Hematopoietic multipotent progenitor cell treated with erythropoietin and hydrocortisone succinate and interleukin-3 and kit ligand, for 17 days (in vitro differentiated cells): ENCODE results near the gene RNF26.
A peak's percentile ranks its signal among the peaks of the same experiment; 100 is the strongest.

Experiments used
- DNase-seq: peaks from one replicate; pipeline ENCODE4 v3.0.0-alpha.2; 2015; ENCODE audit warnings: low spot score

The RNF26 gene

GRCh38 chr11:119336744-119337469 is 2.6 kb downstream of the RNF26 start:
- no peak for DNase-seq

DNA sequence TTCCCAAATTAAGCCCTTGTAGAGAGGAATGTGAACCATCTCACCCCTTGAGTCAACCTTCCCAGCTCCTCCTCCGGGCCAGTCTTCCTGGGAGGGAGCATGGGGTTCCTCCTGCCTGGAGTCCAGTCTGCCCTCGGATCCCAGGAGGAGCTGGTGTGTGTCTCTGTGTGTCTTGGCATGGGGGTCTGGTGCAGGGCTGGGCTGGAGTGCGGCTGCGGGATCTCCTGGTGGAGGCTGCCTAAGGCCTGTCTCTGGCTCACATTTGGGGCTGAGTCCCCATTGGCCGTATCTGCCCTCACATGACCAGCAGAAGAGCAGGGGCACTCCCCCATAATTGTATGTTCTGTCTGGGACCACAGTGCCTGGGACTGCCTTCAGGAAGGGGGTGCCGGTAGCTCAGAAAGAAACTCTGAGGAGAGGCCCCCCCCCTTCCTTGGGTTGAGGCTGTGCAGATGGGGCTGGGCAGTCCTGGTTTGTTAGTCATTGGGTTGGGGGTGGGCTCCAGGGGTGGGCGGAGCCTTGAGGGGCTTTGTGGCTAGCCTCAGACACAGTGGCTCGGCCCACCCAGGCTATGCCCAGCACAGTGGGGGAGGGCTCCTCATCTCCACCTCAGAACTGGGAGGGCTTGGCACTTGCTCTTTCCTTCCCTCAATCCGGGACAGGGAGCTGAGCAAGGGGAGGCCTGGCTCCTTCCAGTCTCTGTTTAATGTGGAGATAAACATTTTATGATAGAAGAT is 3.4 kb downstream of the RNF26 start:
- no peak for DNase-seq

- peak; percentile 79 for DNase-seq
Measured at GRCh38 chr11:119338318-119338890, 4.1 kb downstream of the RNF26 start.

GRCh38 chr11:119338965-119339588 is 4.8 kb downstream of the RNF26 start:
- DNase-seq: no peak

GRCh38 chr11:119339589-119340334 is 5.4 kb downstream of the RNF26 start:
- DNase-seq: peak; percentile 54

DNA sequence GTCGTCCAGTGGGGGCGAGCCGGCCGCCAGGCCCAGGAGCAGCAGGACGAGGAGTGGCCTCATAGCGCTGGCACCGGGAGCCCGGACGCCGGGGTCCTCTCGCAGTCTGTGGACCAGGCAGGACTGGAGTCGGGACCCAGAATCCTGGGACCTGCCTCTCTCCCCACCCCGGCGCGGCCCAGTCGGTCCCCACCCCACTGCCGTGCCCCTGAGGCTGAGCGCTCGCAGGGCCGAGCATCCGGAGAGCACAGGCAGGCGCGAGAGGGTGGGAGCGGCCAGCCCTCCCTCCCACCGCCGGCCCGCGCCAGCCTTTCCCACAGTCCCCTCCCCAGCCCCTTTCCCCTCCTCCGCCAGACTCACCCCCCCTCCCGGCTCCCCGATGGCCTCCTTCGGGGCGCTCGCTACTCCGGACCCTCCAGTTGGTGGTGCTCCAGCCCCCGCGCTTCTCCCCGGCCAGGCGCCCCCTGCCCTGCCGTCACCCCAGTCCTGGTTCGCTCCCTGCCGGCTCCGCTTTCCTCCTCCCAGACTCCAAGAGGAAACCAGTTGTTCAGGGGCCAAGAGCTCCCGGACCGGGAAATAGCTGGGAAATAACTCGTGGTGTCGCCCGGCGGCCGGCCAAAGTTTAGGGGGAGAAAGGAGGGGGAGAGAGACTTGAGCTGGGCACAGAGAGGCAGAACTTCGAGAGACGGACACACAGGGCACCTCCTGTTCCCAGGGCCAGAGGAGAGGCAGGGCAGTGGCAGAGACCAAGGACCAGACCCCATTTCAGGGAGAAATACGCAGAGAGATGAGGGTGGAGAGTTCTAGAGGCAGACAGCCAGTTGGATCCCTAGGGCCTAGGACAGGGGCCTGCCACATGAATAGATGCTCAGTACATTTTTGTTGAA is 6.3 kb downstream of the RNF26 start, which contains the start of gene C1QTNF5:
C1QTNF5 (minus strand) TSS at position 549 of the 887 bp plus-strand sequence; CDS start at position 63, 486 bp downstream.
- DNase-seq: no peak

DNA sequence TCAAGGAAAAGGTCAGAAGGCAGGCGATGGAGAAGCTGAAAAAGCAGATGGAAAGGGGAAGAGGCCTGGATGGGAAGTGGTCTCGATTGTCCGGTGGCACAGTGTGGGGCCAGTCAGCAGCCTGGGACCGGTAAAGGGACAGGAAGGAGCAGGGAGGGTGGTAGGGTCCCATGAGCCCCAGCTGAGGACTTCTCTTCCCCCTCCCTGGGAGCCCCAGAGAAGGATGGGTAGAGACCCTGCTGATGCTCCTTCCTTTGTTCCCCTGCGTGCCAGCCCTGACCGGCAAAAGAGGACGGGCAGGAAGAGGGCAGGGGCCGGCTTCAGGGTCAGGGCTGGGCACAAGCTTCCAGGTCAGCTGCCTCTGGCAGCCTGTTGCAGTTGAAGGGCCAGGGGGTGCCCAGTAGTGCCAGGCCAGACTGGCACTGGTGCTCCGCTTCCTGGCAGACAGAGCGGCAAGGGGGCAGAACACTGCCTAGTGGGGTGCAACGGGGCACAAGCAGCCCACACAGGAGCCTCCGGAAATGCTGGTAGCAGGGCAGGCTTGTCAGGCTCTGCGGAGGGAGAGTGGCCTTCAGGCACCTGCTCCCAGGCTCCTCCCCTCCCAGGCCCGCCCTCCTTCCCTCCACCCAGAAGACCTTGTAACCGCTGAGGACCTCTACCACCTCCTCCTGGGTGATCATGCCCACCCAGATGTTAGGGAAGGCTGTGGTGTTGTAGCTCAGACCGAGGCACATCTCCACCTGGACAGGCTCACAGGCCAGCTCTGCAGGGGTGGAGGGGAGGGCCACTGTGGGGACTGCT is 7.1 kb downstream of the RNF26 start:
- no peak for DNase-seq

GRCh38 chr11:119342023-119342300 is 7.6 kb downstream of the RNF26 start:
- DNase-seq: no peak

DNA sequence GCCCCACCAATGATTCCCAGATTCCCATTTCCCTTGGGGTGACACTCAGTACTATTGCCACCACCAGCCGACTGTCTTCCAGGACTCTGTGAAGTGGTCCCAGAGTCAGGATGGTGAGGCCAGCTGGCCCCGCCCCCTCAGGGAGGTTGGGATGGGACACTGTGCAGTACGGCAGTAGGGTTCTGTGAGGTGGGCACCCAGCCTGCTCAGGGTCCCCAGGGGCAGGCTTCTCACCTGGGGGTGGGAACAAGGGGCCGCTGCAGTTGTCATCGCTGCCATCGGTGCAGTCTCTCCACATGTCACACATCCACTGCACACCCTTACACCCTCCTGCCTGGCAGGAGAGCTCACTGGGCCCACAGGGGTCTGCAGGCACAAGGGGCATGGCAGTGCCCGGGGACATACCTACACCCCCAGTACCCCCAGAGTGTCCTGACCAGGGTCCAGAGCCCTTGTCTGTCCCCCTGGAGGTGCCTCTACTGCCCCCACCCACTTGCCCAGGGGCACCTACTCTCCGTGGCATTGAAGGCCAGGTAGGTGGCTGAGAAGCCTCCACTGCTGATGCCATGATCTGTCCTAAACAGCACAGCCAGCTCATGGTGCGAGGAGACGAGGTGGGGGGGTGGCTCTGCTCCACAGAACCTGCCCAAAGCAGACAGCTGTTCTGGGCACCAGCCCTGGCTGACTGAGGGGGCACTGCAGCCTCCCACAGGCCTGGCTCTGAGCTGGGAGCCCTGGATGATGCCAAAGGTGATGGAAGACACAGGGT is 8.2 kb downstream of the RNF26 start:
- no peak for DNase-seq

GRCh38 chr11:119343726-119344125 is 9.4 kb downstream of the RNF26 start:
- DNase-seq: no peak

DNA sequence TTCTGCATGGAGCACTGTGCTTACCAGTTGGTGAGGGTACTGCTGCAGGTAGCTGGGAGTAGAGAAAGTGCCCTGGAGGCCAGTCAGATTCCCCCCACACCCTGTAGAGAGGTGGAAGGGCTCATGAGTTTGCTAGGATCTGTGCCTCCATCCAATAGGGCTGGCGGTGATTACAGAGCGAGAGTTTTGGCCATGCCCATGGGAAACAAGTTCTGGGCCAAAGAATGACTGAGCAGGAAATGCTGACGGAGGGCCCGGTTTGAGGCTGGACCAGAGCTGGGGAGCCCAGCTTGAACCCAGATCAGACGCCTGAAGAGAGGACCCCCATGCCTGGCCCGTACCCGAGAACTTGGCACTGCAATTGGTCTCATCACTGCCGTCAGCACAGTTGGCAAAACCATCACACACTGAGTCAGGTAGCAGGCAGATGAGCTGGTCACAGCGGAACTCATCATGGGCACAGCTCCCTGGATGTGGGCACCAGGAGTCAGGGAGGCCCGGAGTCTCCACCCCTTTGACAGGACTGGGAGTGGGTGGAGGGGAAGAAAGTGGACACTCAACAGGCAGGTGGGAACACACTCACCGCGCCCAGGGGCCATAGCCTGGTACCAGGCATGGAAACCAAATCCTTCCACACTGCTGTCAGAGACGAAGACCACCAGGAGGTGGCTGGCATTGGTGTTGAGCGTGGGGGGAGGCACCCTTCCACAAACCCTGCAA is 10.1 kb downstream of the RNF26 start:
- no peak for DNase-seq

GRCh38 chr11:119345685-119346084 is 11.4 kb downstream of the RNF26 start:
- DNase-seq: no peak

DNA sequence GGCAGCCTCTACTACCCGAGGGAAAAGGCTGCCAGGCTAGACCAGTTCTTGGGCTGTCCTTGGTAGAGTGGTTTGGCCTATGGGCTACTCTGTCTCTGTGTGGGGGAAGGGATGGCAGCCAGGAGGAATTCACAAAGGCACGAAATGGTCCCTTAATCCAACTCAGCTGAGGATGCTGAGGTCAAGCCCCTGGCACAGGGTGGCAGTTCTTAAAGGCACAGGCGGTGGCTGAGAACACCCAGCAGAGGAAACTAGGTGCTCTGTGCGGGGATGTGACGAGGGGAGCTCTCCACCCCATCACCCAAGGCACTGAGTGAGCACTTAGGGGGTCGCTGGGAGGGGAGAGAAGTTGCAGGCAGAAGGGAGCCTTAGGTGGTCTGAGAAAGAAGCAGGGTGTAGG is 12.3 kb downstream of the RNF26 start, which contains the start of gene MFRP:
MFRP (minus strand) TSS at position 101 of the 400 bp plus-strand sequence. CDS start 192 bp downstream, outside the sequence.
- no peak for DNase-seq

GRCh38 chr11:119347242-119347641 is 12.9 kb downstream of the RNF26 start:
- no peak for DNase-seq

GRCh38 chr11:119347940-119348605 is 13.7 kb downstream of the RNF26 start:
- no peak for DNase-seq

DNA sequence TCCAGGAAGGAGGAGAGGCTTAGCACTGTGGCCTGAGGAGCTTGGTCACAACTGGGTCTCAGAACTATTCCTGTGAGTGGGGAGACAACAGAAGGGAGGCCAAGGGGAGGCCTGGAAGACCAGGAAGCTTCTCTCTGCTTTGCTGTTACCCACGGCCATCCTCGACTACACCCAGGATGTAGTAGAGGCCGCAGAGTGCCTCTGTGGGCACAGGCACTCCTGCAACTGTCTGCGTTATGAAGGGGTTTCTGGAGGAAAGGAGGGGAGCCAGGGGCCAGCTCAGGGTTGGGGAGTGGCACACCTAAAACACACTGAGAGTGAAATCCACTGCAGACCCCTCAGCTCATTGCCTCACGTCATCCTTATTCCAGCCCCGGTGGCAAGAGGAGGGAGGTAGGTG is 16.0 kb downstream of the RNF26 start:
- no peak for DNase-seq

DNA sequence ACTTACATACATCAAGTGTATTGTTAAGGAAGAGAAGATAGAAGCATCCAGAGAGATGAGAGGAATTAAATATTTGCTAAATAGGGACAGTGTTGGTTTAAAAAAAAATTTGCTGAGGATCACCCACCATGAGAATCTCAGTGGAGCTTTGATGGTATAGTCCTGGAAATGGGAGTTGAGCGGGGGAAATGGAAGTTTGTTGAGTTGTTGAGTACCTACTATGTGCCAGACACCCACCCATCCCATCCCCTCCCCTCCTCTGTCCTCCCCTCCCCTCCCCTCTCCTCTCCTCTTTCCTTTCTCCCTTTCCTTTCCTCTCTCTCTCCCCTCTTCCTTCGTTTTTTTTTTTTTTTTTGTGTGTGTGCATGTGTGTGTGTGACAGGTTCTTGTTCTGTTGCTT is 16.9 kb downstream of the RNF26 start:
- no peak for DNase-seq

DNA sequence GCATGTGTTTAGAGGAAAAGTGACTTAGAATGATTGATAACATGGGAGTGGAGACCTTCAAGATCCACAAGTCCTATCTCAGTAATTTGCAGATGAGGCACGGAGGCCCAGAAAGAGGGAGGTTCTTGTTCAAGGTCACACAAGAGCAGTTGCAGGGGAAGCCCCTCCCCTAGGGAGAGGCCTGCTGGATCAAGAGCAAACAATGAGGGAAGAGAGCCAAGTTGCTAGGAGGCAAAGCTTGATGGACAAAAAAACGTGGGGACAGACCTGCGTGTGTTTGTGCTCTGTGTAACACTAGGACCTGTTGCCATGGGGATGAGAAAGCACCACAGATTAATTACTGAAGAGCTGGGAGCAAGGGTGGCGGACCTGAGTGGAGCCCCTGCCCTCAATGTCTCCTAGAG is 18.5 kb downstream of the RNF26 start:
- no peak for DNase-seq
